ENCODE measurements around the gene CAMK2A. TPM values are rescaled to one million over a fixed set of nuclear protein-coding genes. Genes with fewer than 3 reads are reported as not detected.

CAMK2A gene
- total RNA-seq (2012; rRNA removed) (under 0.01 and 0.18 TPM in 2 replicates), polyA plus RNA-seq (2012; rRNA removed) (0.17 and 0.19 TPM in 2 replicates), Bru-seq, nascent RNA (percentile 35 among the genes with signal in this experiment), BruChase-seq, experiment 1, labeled RNA remaining after a 6-hour chase (percentile 47 among the genes with signal in this experiment), BruChase-seq, experiment 2, labeled RNA remaining after a 2-hour chase (percentile 51 among the genes with signal in this experiment)
- 0.11 and 0.24 TPM in 2 replicates for polyA plus RNA-seq (2012; cell fraction: cytosol; rRNA removed)
- 1.5 and 2.4 TPM in 2 replicates for polyA plus RNA-seq (2012; cell fraction: nucleus; rRNA removed; ENCODE audit: low replicate concordance)
- long read RNA-seq = 0 reads

- H3K27me3 ChIP-seq (ENCODE audit: control insufficient read depth, insufficient read depth, low read length) = no peaks in the 10 kb centered on the region
- BruUV-seq (replicated peaks) = no TSS peak
- CTCF ChIA-PET = interaction anchor here (0.6 kb wide), 1 partner anchor 79 kb away, joined by 4 read pairs; no protein-coding TSS in a partner anchor
- no peak within 1 kb of the TSS for H3K4ac ChIP-seq (ENCODE audit: low read depth, low read length)
- H4K8ac ChIP-seq (ENCODE audit: low read depth in 2 of 2, low read length in 2 of 2) = no peak within 1 kb of the TSS
- H3K56ac ChIP-seq (ENCODE audit: extremely low read depth, insufficient read depth, low read length) = no peak within 1 kb of the TSS
- WGBS, 2 experiments (ENCODE audit: extremely low coverage in 2 of 2, insufficient read length in 1 of 2) = 57% methylated on average over 8 of the region's 26 CpGs; no CpG with 5 or more reads in 1 of the 2 experiments
- H2BK5ac ChIP-seq (ENCODE audit: low read depth, low read length, poor library complexity, severe bottlenecking) = no peak within 1 kb of the TSS
- no peak within 1 kb of the TSS for H3K4me2 ChIP-seq (ENCODE audit: low read depth, low read length)
- no peak within 1 kb of the TSS for H2BK120ac ChIP-seq (ENCODE audit: low read depth, low read length)
- no peak within 1 kb of the TSS for H2BK15ac ChIP-seq (ENCODE audit: low read depth, low read length)
- H3K23ac ChIP-seq (ENCODE audit: low read depth, low read length) = no peak within 1 kb of the TSS
- H3K79me1 ChIP-seq (ENCODE audit: low read depth in 1 of 2, low read length in 2 of 2) = 0 out of 4 replicates have a peak, but pooled peaks cover 1 to 2% of the 10 kb centered on the region in 2 experiments
- intact Hi-C loops (cut with micrococcal nuclease) = no loop called here
- peaks cover 5% of the 10 kb centered on the region for H3K9me1 ChIP-seq (ENCODE audit: insufficient read depth, low read length)
- ATAC-seq (ENCODE audit: low read depth) = no peak
- H2BK20ac ChIP-seq (ENCODE audit: low read depth, low read length) = no peak within 1 kb of the TSS
- H4K5ac ChIP-seq (ENCODE audit: low read depth, low read length) = no peak within 1 kb of the TSS
- H3K4me1 ChIP-seq (ENCODE audit: control insufficient read depth, insufficient read depth, low read length) = peaks cover 5% of the 10 kb centered on the region
- H2AK9ac ChIP-seq (replicated peaks; ENCODE audit: low read depth, low read length, poor library complexity) = no peak within 1 kb of the TSS
- no peak within 1 kb of the TSS for H3K14ac ChIP-seq (replicated peaks; ENCODE audit: low read depth, low read length)
- H3K27ac ChIP-seq (ENCODE audit: insufficient read depth, low read length) = no peak within 1 kb of the TSS
- H3K36me3 ChIP-seq (ENCODE audit: control insufficient read depth, insufficient read depth, low read length) = no peaks in the 10 kb centered on the region
- no peaks in the 10 kb centered on the region for H3K9me3 ChIP-seq (ENCODE audit: control insufficient read depth, insufficient read depth, low read length)
- POLR2A ChIA-PET (ENCODE audit: unreplicated experiment) = no interaction called here
- no peak within 1 kb of the TSS for H2AFZ ChIP-seq (replicated peaks; ENCODE audit: low read length, poor library complexity)
- no peak for DNase-seq
- in situ Hi-C loops (cut with MboI; ENCODE audit: low sequenced_read_pairs) = no loop called here
- H2AK5ac ChIP-seq (ENCODE audit: low read depth, low read length) = no peak within 1 kb of the TSS
- no peak within 1 kb of the TSS for H3K9ac ChIP-seq (ENCODE audit: low read depth, low read length)
- no peaks in the 10 kb centered on the region for H4K20me1 ChIP-seq (ENCODE audit: insufficient read depth, low read length)
- no peak within 1 kb of the TSS for H4K91ac ChIP-seq (ENCODE audit: insufficient read depth, low read depth, low read length)
- no peak within 1 kb of the TSS for H3K4me3 ChIP-seq (ENCODE audit: insufficient read depth, low read depth, low read length)
- H3K18ac ChIP-seq (ENCODE audit: low read depth, low read length) = no peak within 1 kb of the TSS
- dilution Hi-C loops (cut with HindIII; ENCODE audit: low sequenced_read_pairs, unreplicated experiment) = no loop called here
- TF ChIP-seq CTCF (conservative IDR thresholded peaks at IDR 0.05; ENCODE audit: low read depth, low read length) (no peak), SMC3 (IDR thresholded peaks at IDR 0.05; ENCODE audit: low read depth, low read length) (no peak), MAFK (IDR thresholded peaks at IDR 0.05; ENCODE audit: low read depth, low read length) (no peak), BHLHE40 (IDR thresholded peaks at IDR 0.05; ENCODE audit: low read depth, low read length) (no peak), RCOR1 (IDR thresholded peaks at IDR 0.05; ENCODE audit: insufficient replicate concordance, low read length) (no peak), MXI1 (IDR thresholded peaks at IDR 0.05; ENCODE audit: borderline replicate concordance, low read depth, low read length) (no peak), ELK1 (IDR thresholded peaks at IDR 0.05; ENCODE audit: borderline replicate concordance, low read depth, low read length) (no peak), CEBPB (IDR thresholded peaks at IDR 0.05; ENCODE audit: low read depth, low read length) (no peak), RFX5 (IDR thresholded peaks at IDR 0.05; ENCODE audit: low read depth, low read length) (no peak), MAZ (IDR thresholded peaks at IDR 0.05; ENCODE audit: borderline replicate concordance, low read depth, low read length) (no peak), RAD21 (IDR thresholded peaks at IDR 0.05; ENCODE audit: low read length) (no peak), USF2 (IDR thresholded peaks at IDR 0.05; ENCODE audit: low read depth, low read length) (no peak), POLR2A (IDR thresholded peaks at IDR 0.05; ENCODE audit: low read depth, low read length) (no peak)
These were observed at the start of gene CAMK2A for GRCh38 chr5:150289551-150290390. CAMK2A (minus strand) TSS chr5:150289773; CDS start chr5:150289625, 148 bp downstream.

Data from IMR-90 (cell line).